ENCODE results near the gene PCSK6.

Gene PCSK6

GRCh38 chr15:101445562-101446517 is 43.7 kb downstream of the PCSK6 start:
- no peak for DNase-seq

GRCh38 chr15:101444807-101445508 is 44.5 kb downstream of the PCSK6 start:
- DNase-seq: no peak

DNA sequence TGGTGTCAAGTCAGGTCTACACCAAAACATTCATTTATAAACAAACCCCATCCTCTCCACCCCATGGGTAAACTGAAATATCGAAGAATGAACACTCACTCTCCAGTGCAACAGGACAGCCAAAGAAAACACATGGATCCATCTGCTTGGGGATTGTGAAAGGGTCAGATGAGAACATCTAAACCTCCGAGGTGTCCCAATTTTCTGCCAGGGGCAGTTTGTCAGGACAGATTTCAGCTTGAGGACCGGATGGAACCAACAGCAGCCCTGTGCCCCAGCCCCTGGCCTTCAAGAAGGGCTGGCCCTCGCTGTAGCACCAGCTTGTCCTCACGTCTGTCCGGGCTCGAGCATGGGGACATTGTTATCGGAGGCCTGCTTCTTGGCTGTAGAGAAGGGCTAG is 45.5 kb downstream of the PCSK6 start:
- DNase-seq: no peak

DNA sequence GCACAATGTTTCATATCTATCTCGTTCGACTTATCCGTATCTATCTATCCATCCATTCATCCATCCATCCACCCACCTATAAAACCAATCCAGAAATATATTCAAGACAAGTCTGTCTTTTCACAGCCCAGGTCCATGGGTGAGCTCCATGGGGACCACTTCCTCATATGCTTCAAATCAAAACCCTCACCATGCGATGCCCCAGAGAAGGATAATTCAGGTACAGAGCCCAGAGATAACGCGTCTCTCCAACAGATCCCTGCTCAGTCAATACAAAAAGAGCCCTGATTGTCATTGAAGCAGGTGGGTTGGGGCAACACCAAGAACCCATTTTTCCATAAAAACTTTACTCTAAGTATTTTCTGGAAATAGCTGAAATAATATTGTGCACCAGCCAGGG is 47.2 kb downstream of the PCSK6 start:
- no peak for DNase-seq

DNA sequence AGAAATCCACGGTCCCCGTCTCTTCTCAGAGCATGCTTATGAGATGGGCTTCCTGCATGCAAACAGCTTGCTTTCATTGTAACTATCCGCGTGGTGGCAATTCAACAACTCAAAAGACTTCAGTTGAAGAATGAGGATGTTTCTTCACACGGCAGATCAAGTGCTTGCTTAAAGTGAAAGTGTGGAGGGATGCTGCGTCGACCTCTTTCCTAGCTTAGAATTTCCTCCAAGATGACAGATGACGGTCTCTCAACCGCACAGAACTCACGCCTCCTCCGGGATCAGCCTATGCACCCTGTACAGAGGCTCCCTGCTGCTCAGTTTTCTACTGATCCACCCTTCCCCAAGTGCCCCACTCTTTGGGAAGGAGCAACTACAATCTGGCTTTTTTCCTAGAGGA is 47.8 kb downstream of the PCSK6 start:
- no peak for DNase-seq

- no peak for DNase-seq
Measured at GRCh38 chr15:101440846-101441590, 48.5 kb downstream of the PCSK6 start.

DNA sequence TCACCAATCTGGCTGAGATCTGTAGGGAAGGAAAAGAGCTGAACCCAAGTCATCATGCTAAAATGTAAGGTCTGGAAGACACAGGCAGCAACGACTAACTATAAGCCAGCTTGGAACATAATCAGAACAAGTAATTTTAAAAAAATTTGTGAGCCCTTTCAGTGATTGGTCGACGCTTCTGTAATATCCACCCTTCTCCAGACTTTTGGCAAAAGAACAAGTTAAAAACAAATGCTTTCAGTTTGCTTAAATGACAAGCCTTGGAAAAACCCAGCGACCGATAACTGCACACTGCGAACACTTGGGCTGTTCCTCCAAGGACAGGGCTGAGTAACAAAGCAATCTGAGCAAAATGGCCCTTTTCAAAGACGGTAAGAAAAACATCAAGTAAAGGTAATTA is 49.6 kb downstream of the PCSK6 start:
- DNase-seq: no peak

- no peak for DNase-seq
Measured at GRCh38 chr15:101439285-101439919, 50.1 kb downstream of the PCSK6 start.

DNA sequence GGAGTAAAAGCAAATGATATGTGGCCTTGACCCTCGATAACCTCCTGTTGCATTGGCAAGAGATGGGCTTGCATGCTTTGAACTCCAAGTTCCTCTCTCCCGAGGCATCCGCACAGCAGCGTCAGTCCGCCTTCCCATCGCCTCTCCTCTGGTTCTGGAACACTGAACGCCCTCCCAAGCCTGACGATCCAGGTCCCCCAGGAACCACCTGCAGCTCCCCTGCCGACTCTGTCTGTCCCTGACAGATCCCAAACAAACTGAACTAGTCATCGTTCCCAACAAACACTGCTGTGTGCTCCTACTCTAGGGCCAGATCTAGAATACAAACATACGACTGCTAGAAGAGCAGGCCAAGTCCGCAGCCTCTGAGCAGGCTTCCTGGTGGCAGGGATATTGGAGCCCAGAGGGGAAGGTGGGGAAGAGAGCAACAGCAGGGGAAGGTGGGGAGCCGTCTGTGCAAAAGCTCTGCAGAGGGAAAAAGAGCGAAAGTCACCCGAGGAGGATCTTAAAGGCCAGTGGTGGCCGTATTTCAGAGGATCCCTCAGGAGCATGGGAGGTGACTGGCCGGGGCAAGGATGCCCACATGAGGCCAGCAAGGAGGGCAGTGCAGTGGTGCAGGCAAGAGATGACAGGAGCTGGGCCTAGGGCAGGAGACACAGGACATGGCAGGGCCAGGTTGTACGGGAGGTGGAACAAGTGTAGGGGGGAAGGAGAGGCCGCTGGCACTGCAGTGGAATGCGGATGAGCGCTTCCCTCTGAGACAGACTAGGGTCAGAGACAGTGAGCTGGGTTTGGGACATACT is 50.8 kb downstream of the PCSK6 start:
- no peak for DNase-seq

DNA sequence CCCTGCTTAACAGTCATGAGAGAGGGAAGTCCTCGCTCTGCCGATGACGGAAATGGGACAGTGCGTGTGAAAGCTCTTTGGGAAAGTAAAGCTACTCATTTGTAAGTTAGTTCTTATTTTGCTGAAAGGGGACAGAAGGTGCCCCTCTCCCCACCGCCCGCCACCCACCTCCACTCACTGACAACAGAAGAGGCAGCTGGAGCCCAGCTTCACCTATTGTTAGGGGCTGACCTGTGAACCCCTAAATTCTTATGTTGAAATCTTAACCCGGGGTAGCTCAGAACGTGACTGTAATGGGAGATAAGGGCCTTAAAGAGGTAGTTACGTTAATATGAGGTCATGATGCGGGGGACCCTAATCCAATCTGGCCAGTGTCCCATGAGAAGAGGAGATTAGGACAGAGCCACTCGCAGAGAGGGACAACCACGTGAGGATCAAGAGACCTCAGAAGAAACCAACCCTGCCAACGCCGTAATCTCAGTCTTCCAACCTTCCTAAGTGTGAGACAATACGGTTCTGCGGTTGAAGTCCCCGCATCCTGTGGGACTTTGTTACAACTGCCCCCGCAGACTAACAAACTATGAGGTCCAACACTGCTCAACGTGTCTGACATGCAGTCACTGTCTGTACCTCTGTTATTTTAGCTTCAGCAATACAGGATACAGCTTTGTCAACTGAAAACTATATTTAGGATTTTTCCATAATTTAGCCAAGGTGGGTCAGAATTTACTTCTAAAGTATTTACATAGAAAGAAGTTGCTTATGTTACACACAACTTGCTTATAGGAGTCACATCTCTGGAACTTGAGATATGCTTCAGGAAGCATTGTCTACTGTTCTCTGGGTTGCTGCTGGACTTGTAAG is 51.7 kb downstream of the PCSK6 start:
- no peak for DNase-seq

- no peak for DNase-seq
Measured at GRCh38 chr15:101437209-101437608, 52.3 kb downstream of the PCSK6 start.

DNA sequence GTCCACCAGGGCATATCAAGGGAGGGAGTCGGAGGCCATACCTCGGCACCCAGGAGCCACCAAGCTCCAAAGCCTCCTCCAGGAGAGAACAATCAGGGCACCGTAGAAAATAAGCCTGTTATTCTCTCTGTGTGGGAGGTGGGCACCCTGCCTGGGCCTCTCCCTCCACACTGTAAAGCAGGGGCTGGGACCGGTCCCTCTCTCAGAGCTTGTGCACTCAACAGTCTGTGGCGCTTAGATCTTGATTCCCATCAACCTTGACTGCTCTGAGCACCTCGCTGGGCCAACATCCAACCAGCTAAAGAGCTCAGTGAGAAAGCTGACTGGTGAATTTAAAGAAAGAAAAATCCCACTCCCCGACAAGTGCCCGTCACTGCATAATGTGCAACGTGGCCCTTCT is 53.0 kb downstream of the PCSK6 start:
- DNase-seq: no peak

- DNase-seq: no peak
Measured at GRCh38 chr15:101435761-101436160, 53.7 kb downstream of the PCSK6 start.

DNA sequence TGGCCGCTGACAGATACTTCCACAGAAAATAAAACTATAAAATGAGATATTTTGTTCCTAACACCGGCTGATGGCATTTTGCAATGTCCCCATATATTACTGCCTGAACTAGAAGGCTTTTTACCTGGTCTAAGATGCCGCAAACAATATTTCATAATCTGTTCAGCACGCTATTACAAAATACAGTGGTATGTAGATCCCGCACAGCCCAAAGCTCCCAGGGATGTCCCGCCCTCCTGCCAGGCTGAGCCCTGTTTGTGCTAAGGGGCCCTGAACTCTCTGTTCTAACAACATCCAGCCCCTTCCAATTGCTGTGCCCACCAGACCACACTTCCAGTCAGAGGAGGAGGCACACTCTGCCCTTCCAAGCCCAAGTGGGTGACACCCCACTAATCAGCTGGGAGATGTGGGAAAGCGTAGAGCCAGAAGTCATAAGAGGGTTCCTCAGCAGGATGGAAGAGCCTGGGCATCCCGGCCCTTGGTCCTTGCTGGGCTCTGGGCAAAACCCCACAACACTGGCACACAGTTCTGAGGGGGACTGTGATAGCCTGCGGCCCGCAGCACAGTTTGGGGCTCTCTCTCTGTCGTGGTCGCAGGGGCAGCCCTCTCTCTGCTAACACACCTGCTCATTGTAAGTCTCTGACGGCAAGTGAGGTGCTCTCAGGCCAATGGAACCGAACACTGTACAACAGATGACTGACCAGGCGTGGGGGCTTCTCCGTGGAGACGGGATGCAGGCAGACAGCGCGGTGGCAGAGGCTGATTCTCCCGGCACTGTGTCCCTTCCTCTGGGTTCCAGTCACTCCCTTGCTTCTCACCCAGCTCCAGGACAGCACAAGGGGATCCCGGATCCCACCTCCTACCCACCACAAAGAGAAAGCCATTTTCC is 55.2 kb downstream of the PCSK6 start:
- no peak for DNase-seq

DNA sequence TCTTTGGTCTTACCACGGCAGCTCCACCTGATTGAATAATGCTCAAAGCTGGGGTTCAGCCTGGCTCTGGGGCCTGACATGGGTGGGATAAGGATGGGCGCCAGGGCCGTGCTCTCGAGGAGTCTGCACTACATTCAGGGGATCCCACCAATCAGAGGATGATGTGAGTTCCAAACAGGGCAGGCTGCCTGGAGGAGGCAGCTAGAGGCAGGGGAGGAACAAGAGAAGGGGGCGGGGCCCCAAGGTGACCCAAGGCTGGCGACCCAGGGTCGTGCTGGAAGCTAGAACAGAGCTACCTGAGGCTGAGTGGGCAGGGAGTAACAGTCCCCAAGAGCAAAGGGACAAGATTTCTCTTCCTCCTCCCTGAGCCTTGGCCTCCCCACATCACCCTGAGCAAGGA is 56.1 kb downstream of the PCSK6 start:
- no peak for DNase-seq

- no peak for DNase-seq
Measured at GRCh38 chr15:101432982-101433381, 56.5 kb downstream of the PCSK6 start.

DNA sequence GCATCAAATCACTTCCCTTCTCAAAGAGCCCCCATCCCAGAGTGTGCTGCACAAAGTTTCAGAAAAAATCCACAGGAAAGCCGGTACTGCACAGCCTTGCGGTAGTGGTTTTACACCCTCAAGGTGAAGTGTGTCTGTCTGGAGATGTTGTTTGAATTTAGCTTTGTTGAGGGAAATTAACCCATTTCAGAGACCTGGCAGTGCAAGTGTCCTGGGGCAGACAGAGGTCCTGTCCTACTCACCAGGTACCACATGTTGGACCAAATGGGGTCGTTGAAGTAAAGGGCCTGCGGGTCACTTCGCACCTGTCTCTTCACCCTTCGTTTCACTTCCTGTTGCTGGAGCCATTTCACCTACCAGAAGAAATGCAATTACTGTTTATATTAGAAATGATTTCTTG is 57.8 kb downstream of the PCSK6 start:
- no peak for DNase-seq

- no peak for DNase-seq
Measured at GRCh38 chr15:101431301-101431700, 58.2 kb downstream of the PCSK6 start.

- DNase-seq: no peak
Measured at GRCh38 chr15:101429646-101430045, 59.9 kb downstream of the PCSK6 start.

- DNase-seq: no peak
Measured at GRCh38 chr15:101429191-101429590, 60.3 kb downstream of the PCSK6 start.
